HEK293 (cell line): ENCODE results near the gene ARHGEF37.

ENCODE experiments used
- CTCF ChIA-PET: fragments of 350-600 bp; formaldehyde crosslinking; extraction: SDS; loops from one replicate; lab custom pipeline; 2021; ENCODE audit warnings: antibody characterized with exemption; lab: Yijun Ruan, JAX
- POLR2A ChIA-PET: fragments of 300-600 bp; formaldehyde crosslinking; extraction: SDS; loops from one replicate; lab custom pipeline; 2020; ENCODE audit warnings: antibody characterized with exemption, inconsistent platforms; lab: Yijun Ruan, JAX
- H3K27ac ChIP-seq: fragments of 200-500 bp; sonication (Bioruptor generic); 2 replicates; pipeline ENCODE4 v1.5.1; 2014; ENCODE audit warnings: low read depth, low read length, control low read depth, inconsistent platforms; ENCODE audit errors: extremely low read depth
- H3K36me3 ChIP-seq, 2 experiments: fragments of 200-500 bp in 1 of 2; sonication (Bioruptor generic) in 1 of 2; 1 replicate in 1 of 2; 2 replicates in 1 of 2; pipeline ENCODE4 v1.5.1; 2014 to 2017; ENCODE audit warnings: inconsistent platforms in 2 of 2, low read length in 2 of 2; ENCODE audit not compliant: control insufficient read depth in 2 of 2, insufficient read depth in 1 of 2
- H3K4me1 ChIP-seq: fragments of 200-500 bp; sonication (Bioruptor generic); 2 replicates; pipeline ENCODE4 v1.5.1; 2014; ENCODE audit warnings: mild to moderate bottlenecking, low read length, inconsistent platforms; ENCODE audit not compliant: control insufficient read depth, insufficient read depth
- H3K4me3 ChIP-seq: 2 replicates; pipeline ENCODE4 v1.5.1; 2011; ENCODE audit warnings: low read depth, mild to moderate bottlenecking, control low read depth, low read length, moderate library complexity
- H3K9me3 ChIP-seq: fragments of 200-500 bp; sonication (Bioruptor generic); 2 replicates; pipeline ENCODE4 v1.5.1; 2014; ENCODE audit warnings: low read depth, low read length, inconsistent platforms; ENCODE audit not compliant: control insufficient read depth, insufficient read depth
- BCL11A ChIP-seq: fragments of 450-650 bp; formaldehyde crosslinking; IDR thresholded peaks from 2 replicates; pipeline ENCODE4 v1.5.1; 2016; ENCODE audit warnings: low read depth, missing biosample characterization, missing genetic modification characterization
- REST ChIP-seq: fragments of 450-650 bp; formaldehyde crosslinking; IDR thresholded peaks from 2 replicates; pipeline ENCODE4 v1.5.1; 2016; ENCODE audit warnings: missing biosample characterization, missing genetic modification characterization
- TCF7L2 ChIP-seq: IDR thresholded peaks from 2 replicates; pipeline ENCODE4 v1.6.1; 2011; ENCODE audit warnings: low read depth, mild to moderate bottlenecking, inconsistent platforms, low read length, moderate library complexity, borderline replicate concordance
- ZNF140 ChIP-seq: fragments of 450-650 bp; formaldehyde crosslinking; IDR thresholded peaks from 2 replicates; pipeline ENCODE4 v1.5.1; 2016; ENCODE audit warnings: missing biosample characterization, missing genetic modification characterization
- ZNF19 ChIP-seq: fragments of 450-650 bp; formaldehyde crosslinking; IDR thresholded peaks from 2 replicates; pipeline ENCODE4; 2016; ENCODE audit warnings: missing biosample characterization, missing genetic modification characterization, low read depth
- ZNF280C ChIP-seq: fragments of 450-650 bp; formaldehyde crosslinking; IDR thresholded peaks from 2 replicates; pipeline ENCODE4 v1.5.1; 2016; ENCODE audit warnings: missing biosample characterization, missing genetic modification characterization
- ZNF610 ChIP-seq: fragments of 450-650 bp; formaldehyde crosslinking; IDR thresholded peaks from 2 replicates; pipeline ENCODE4 v1.5.1; 2016; ENCODE audit warnings: missing biosample characterization, missing genetic modification characterization, borderline replicate concordance
- TF ChIP-seq, protein P1 (sequence below): fragments of 450-650 bp; formaldehyde crosslinking; IDR thresholded peaks from 2 replicates; pipeline ENCODE4 v1.5.1; 2016; ENCODE audit warnings: missing biosample characterization, missing genetic modification characterization
- TF ChIP-seq, protein P2 (sequence below): fragments of 450-650 bp; formaldehyde crosslinking; conservative IDR thresholded peaks from 2 replicates; pipeline ENCODE4 v1.5.1; 2016; ENCODE audit warnings: low read depth, missing biosample characterization, missing genetic modification characterization

The ARHGEF37 gene

DNA sequence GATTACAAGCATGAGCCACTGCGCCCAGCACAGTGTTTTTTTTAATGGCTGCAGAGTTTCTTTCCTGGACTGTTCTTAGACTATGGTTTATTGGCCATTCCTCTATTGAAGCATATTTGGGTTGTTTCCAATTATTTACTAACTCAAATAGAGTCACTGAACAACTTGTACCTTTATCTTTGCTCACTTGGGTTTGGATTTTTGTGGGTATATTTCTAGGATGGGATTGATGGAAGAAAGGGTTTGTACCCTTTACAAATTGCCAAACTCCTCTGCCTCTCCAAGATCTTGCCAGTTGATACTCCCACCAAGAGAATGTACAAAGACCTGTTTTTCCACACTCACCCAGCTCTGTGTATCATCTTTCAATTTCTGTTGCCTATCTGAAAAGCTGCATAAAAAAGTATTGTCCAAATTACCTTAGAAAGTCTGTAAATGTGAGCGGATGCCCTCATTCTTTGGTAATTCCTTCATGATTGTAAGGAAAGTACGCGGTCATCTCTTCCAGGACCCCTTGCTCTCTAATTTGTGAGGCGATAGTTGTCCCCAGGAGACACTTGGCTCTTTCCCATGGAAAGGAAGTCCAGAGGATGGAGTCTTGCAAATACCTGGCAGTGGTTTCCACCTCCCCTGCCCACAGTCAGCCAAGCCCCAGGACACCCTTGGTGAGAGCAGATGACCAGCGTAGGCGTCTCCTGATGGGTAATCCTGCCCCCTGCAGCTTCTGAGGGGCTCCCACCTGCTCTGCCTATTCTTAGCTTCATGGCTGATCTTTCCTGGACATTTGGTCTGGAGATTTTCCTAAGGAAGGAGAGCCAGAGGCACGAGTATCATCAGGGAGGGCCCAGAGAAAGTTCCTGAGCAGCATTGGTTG, 33.0 kb downstream of the ARHGEF37 start (continued):
- TF ChIP-seq ZNF280C (tag by site-specific recombination) (no peak), BCL11A (tag by site-specific recombination) (no peak), ZNF610 (tag by site-specific recombination) (no peak), TCF7L2 (no peak), ZNF140 (tag by site-specific recombination) (no peak)

DNA sequence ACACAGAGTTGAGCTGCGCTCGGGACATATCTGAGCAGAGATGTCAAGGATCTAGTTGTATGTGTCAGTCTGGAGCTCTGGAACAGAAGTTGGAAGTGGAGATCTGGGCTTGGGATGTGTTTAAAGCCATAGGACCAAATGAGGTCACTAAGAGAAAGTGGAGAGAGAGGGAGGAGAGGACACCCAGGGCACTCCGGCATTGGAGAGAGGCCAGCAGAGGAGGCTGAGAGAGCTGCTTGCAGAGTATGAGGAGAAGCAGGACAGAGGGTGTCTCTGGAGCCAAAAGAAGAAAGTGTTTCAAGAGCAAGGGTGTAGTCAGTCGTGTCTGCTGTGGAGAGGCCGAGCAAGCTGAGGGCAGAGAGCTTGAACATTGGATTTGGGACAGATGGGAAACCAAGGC, 34.7 kb downstream of the ARHGEF37 start:
- CTCF ChIA-PET: interaction anchor here (1.6 kb wide), 1 partner anchor 51 kb away, joined by 5 read pairs; no protein-coding TSS in a partner anchor

More for the DNA sequence above, 34.7 kb downstream of the ARHGEF37 start:
- TF ChIP-seq, protein P1, sequence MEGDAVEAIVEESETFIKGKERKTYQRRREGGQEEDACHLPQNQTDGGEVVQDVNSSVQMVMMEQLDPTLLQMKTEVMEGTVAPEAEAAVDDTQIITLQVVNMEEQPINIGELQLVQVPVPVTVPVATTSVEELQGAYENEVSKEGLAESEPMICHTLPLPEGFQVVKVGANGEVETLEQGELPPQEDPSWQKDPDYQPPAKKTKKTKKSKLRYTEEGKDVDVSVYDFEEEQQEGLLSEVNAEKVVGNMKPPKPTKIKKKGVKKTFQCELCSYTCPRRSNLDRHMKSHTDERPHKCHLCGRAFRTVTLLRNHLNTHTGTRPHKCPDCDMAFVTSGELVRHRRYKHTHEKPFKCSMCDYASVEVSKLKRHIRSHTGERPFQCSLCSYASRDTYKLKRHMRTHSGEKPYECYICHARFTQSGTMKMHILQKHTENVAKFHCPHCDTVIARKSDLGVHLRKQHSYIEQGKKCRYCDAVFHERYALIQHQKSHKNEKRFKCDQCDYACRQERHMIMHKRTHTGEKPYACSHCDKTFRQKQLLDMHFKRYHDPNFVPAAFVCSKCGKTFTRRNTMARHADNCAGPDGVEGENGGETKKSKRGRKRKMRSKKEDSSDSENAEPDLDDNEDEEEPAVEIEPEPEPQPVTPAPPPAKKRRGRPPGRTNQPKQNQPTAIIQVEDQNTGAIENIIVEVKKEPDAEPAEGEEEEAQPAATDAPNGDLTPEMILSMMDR (tag by site-specific recombination): no peak
- TF ChIP-seq ZNF19 (tag by site-specific recombination) (no peak), REST (tag by site-specific recombination) (no peak)
- TF ChIP-seq, protein P2, sequence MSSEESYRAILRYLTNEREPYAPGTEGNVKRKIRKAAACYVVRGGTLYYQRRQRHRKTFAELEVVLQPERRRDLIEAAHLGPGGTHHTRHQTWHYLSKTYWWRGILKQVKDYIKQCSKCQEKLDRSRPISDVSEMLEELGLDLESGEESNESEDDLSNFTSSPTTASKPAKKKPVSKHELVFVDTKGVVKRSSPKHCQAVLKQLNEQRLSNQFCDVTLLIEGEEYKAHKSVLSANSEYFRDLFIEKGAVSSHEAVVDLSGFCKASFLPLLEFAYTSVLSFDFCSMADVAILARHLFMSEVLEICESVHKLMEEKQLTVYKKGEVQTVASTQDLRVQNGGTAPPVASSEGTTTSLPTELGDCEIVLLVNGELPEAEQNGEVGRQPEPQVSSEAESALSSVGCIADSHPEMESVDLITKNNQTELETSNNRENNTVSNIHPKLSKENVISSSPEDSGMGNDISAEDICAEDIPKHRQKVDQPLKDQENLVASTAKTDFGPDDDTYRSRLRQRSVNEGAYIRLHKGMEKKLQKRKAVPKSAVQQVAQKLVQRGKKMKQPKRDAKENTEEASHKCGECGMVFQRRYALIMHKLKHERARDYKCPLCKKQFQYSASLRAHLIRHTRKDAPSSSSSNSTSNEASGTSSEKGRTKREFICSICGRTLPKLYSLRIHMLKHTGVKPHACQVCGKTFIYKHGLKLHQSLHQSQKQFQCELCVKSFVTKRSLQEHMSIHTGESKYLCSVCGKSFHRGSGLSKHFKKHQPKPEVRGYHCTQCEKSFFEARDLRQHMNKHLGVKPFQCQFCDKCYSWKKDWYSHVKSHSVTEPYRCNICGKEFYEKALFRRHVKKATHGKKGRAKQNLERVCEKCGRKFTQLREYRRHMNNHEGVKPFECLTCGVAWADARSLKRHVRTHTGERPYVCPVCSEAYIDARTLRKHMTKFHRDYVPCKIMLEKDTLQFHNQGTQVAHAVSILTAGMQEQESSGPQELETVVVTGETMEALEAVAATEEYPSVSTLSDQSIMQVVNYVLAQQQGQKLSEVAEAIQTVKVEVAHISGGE: no peak
- POLR2A ChIA-PET: no interaction called here
- H3K36me3 ChIP-seq: peaks cover 0 to under 1% of the 10 kb centered on the region in 2 experiments; a peak in 1 of 3 replicates
- H3K4me1 ChIP-seq: no peaks in the 10 kb centered on the region
- no peak overlapping the region for H3K27ac ChIP-seq
- no peaks in the 10 kb centered on the region for H3K9me3 ChIP-seq
- H3K4me3 ChIP-seq: no peak overlapping the region
